Neural progenitor cell (in vitro differentiated cells): ENCODE results near the gene ACE2. TPM values are rescaled to one million over a fixed set of nuclear protein-coding genes. Genes with fewer than 3 reads are reported as not detected.

Source experiments
- DNase-seq: peaks from one replicate; pipeline ENCODE4 v3.0.0-alpha.2; 2016; ENCODE audit warnings: low spot score
- H2AFZ ChIP-seq: fragments of 200-600 bp; sonication (generic); replicated peaks from 2 replicates; pipeline ENCODE4 v1.6.1; 2016; ENCODE audit warnings: antibody characterized with exemption
- H3F3A ChIP-seq: fragments of 200-600 bp; sonication (generic); 2 replicates; pipeline ENCODE4 v1.6.1; 2016; ENCODE audit warnings: antibody characterized with exemption, low read depth
- H3K27ac ChIP-seq: fragments of 200-600 bp; sonication (generic); 2 replicates; pipeline ENCODE4 v1.5.1; 2016; ENCODE audit warnings: mild to moderate bottlenecking
- H3K27me3 ChIP-seq: fragments of 200-600 bp; sonication (generic); 2 replicates; pipeline ENCODE4 v1.6.1; 2016; ENCODE audit warnings: mild to moderate bottlenecking, moderate library complexity
- H3K36me3 ChIP-seq: fragments of 200-600 bp; sonication (generic); 2 replicates; pipeline ENCODE4 v1.5.1; 2016
- H3K4me1 ChIP-seq: fragments of 200-600 bp; sonication (generic); 2 replicates; pipeline ENCODE4 v1.6.1; 2016; ENCODE audit warnings: mixed run types
- H3K4me2 ChIP-seq: fragments of 200-600 bp; sonication (generic); 2 replicates; pipeline ENCODE4 v1.6.1; 2016
- H3K4me3 ChIP-seq: fragments of 200-600 bp; sonication (generic); 2 replicates; pipeline ENCODE4 v1.5.1; 2016
- H3K79me2 ChIP-seq: fragments of 200-600 bp; sonication (generic); 2 replicates; pipeline ENCODE4 v1.6.1; 2016; ENCODE audit warnings: low read depth
- H3K9ac ChIP-seq: fragments of 200-600 bp; sonication (generic); 2 replicates; pipeline ENCODE4 v1.6.1; 2016
- H3K9me3 ChIP-seq: fragments of 200-600 bp; sonication (generic); 2 replicates; pipeline ENCODE4 v1.5.1; 2016; ENCODE audit warnings: low read depth
- H4K20me1 ChIP-seq: fragments of 200-600 bp; sonication (generic); 2 replicates; pipeline ENCODE4 v1.6.1; 2016; ENCODE audit warnings: low read depth
- H3K27ac Mint-ChIP-seq: 3 replicates; pipeline ENCODE4 v1.8.0; 2021; ENCODE audit warnings: mixed read lengths
- H3K27me3 Mint-ChIP-seq: 2 replicates; pipeline ENCODE4 v1.8.0; 2022; ENCODE audit warnings: low read depth, mild to moderate bottlenecking, inconsistent platforms, moderate library complexity, mixed read lengths; ENCODE audit not compliant: insufficient read depth
- H3K36me3 Mint-ChIP-seq: 3 replicates; pipeline ENCODE4 v1.8.0; 2021; ENCODE audit warnings: mixed read lengths
- H3K4me1 Mint-ChIP-seq: 3 replicates; pipeline ENCODE4 v1.8.0; 2021; ENCODE audit warnings: mixed read lengths
- H3K4me3 Mint-ChIP-seq: 3 replicates; pipeline ENCODE4 v1.8.0; 2021; ENCODE audit warnings: mild to moderate bottlenecking, moderate library complexity, mixed read lengths
- H3K9me3 Mint-ChIP-seq: 3 replicates; pipeline ENCODE4 v1.8.0; 2020; ENCODE audit warnings: mixed read lengths
- EZH2 ChIP-seq: fragments of 200-600 bp; sonication (generic); IDR thresholded peaks from 2 replicates; pipeline ENCODE4 v1.6.1; 2017; ENCODE audit warnings: antibody characterized with exemption, mild to moderate bottlenecking, moderate library complexity
- EZH2phosphoT487 ChIP-seq: fragments of 200-600 bp; sonication (generic); IDR thresholded peaks from 2 replicates; pipeline ENCODE4 v1.6.1; 2017; ENCODE audit warnings: antibody characterized with exemption
- total RNA-seq: library from RNA; depleted of rRNA; stranded (reverse); fragments of >200 nt; gene quantifications from 2 replicates; pipeline ENCODE4 v1.2.3, GENCODE V29; 2015; ENCODE audit warnings: low replicate concordance
- TF ChIP-seq, protein P1 (sequence below): fragments of 200-600 bp; sonication (generic); IDR thresholded peaks from 2 replicates; pipeline ENCODE4 v1.5.1; 2017; ENCODE audit warnings: antibody characterized with exemption, mild to moderate bottlenecking

The ACE2 gene
- total RNA-seq, 1 donor from 2014 or later = 0.17 TPM

- H3K27ac Mint-ChIP-seq = no peak overlapping the region
- no peaks in the 10 kb centered on the region for H3K9me3 Mint-ChIP-seq
- no peaks in the 10 kb centered on the region for H3K27me3 Mint-ChIP-seq
Measured at GRCh38 chrX:15605226-15605625, 4.5 kb upstream of the ACE2 start.

DNA sequence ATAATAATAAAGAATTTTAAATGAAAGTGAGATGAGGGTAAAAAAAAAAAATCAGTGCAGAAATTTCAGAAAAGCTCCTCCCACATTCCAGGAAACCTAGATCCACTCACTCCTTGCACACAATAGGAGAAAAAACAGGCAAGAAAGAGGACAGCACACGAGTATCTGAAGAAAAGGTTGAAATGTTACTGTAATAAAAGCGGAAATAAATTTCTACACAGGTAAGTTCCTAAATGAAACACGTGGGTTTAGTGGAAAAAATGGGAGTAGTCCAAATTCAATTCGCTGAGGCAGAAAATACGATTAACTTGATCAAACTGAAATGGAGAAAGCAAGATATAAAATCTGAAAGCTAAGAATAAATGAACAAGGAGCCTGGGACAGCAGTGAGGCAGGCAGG lies 2.0 kb upstream of the ACE2 start:
- no peak overlapping the region for H3K27ac Mint-ChIP-seq
- H4K20me1 ChIP-seq = no peaks in the 10 kb centered on the region
- peak overlapping the region; percentile 11 for H2AFZ ChIP-seq
- H3K36me3 ChIP-seq = no peaks in the 10 kb centered on the region
- no peak for DNase-seq
- H3K9me3 ChIP-seq = no peaks in the 10 kb centered on the region
- H3K79me2 ChIP-seq = no peaks in the 10 kb centered on the region
- no peaks in the 10 kb centered on the region for H3K9me3 Mint-ChIP-seq
- H3K4me3 Mint-ChIP-seq = no peak overlapping the region
- no peaks in the 10 kb centered on the region for H3F3A ChIP-seq
- no peaks in the 10 kb centered on the region for H3K27me3 ChIP-seq
- H3K36me3 Mint-ChIP-seq = no peaks in the 10 kb centered on the region
- no peaks in the 10 kb centered on the region for H3K4me1 Mint-ChIP-seq
- no peak overlapping the region for H3K4me2 ChIP-seq
- no peaks in the 10 kb centered on the region for H3K4me1 ChIP-seq
- no peaks in the 10 kb centered on the region for H3K27me3 Mint-ChIP-seq
- no peak overlapping the region for H3K9ac ChIP-seq
- TF ChIP-seq EZH2 = no peak
- TF ChIP-seq, protein P1, sequence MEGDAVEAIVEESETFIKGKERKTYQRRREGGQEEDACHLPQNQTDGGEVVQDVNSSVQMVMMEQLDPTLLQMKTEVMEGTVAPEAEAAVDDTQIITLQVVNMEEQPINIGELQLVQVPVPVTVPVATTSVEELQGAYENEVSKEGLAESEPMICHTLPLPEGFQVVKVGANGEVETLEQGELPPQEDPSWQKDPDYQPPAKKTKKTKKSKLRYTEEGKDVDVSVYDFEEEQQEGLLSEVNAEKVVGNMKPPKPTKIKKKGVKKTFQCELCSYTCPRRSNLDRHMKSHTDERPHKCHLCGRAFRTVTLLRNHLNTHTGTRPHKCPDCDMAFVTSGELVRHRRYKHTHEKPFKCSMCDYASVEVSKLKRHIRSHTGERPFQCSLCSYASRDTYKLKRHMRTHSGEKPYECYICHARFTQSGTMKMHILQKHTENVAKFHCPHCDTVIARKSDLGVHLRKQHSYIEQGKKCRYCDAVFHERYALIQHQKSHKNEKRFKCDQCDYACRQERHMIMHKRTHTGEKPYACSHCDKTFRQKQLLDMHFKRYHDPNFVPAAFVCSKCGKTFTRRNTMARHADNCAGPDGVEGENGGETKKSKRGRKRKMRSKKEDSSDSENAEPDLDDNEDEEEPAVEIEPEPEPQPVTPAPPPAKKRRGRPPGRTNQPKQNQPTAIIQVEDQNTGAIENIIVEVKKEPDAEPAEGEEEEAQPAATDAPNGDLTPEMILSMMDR = no peak
- H3K4me3 ChIP-seq = no peak overlapping the region
- H3K27ac ChIP-seq = no peak overlapping the region

More at GRCh38 chrX:15605226-15605625, 4.5 kb upstream of the ACE2 start:
- Histone ChIP-seq H3K4me1 (no peaks in the 10 kb centered on the region), H3K27ac (no peak overlapping the region), H3K4me3 (no peak overlapping the region), H4K20me1 (no peaks in the 10 kb centered on the region), H3K4me2 (no peak overlapping the region), H3K9me3 (no peaks in the 10 kb centered on the region), H3K79me2 (no peaks in the 10 kb centered on the region), H3K36me3 (no peaks in the 10 kb centered on the region), H3F3A (no peaks in the 10 kb centered on the region), H3K9ac (no peak overlapping the region), H3K27me3 (no peaks in the 10 kb centered on the region), H2AFZ (no peak overlapping the region)
- Mint-ChIP-seq H3K36me3 (no peaks in the 10 kb centered on the region), H3K4me3 (no peak overlapping the region), H3K4me1 (no peaks in the 10 kb centered on the region)
- TF ChIP-seq EZH2 (no peak), EZH2phosphoT487 (no peak)
- TF ChIP-seq, protein P1 = no peak
- DNase-seq = no peak

DNA sequence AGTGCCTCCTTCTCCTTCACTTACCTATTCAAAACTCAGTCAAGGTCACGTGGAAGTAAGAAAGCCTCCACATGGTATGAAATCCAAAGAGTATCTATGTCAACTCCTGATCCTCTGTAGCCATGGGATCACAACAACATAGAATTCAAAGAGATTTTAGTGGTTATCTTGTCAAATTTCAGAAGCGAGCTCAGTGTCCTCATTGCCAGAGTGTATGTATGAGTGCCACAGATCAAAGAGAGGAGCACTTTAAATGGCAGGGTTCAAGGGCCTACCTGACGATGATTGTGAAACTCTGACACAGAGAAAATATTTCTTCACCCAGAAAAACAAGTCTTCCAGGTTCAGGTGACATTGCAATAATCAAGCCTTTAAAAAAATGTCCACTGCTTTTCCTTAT lies 1.2 kb upstream of the ACE2 start:
- Histone ChIP-seq H3K36me3 (no peaks in the 10 kb centered on the region), H3K9me3 (no peaks in the 10 kb centered on the region), H3K4me2 (no peak overlapping the region), H3K27me3 (no peaks in the 10 kb centered on the region), H4K20me1 (no peaks in the 10 kb centered on the region), H3K4me1 (no peaks in the 10 kb centered on the region), H3F3A (no peaks in the 10 kb centered on the region), H3K4me3 (no peak overlapping the region), H3K27ac (no peak overlapping the region), H3K9ac (no peak overlapping the region), H2AFZ (no peak overlapping the region), H3K79me2 (no peaks in the 10 kb centered on the region)
- Mint-ChIP-seq H3K9me3 (no peaks in the 10 kb centered on the region), H3K36me3 (no peaks in the 10 kb centered on the region), H3K4me1 (no peaks in the 10 kb centered on the region), H3K27ac (no peak overlapping the region), H3K27me3 (no peaks in the 10 kb centered on the region), H3K4me3 (no peak overlapping the region)
- no peak for DNase-seq
- TF ChIP-seq, protein P1 = no peak
- TF ChIP-seq EZH2 = no peak
- TF ChIP-seq EZH2phosphoT487 = no peak
